ENCODE measurements around the gene PTPRN2.

The PTPRN2 gene

GRCh38 chr7:158054081-158054480 lies 533.5 kb downstream of the PTPRN2 start:
- TF ChIP-seq CTCF (IDR thresholded peaks at IDR 0.05), result no peak
- no peak overlapping the region for H3K27ac ChIP-seq
- H3K79me2 ChIP-seq, result no peaks in the 10 kb centered on the region
- no peak overlapping the region for H2AFZ ChIP-seq
- no peaks in the 10 kb centered on the region for H3K27me3 ChIP-seq (ENCODE audit: control insufficient read depth, insufficient read depth, low read length)
- H3K4me3 ChIP-seq (ENCODE audit: low read depth, low read length), result no peak overlapping the region
- H3K9me3 ChIP-seq (ENCODE audit: control insufficient read depth, low read length), result no peaks in the 10 kb centered on the region
- no peak overlapping the region for H3K9ac ChIP-seq
- no peaks in the 10 kb centered on the region for H3K4me1 ChIP-seq
- no peaks in the 10 kb centered on the region for H3K36me3 ChIP-seq (ENCODE audit: control insufficient read depth, insufficient read depth, low read length)
- H3K4me2 ChIP-seq (ENCODE audit: low read length), result no peak overlapping the region

- no peak for TF ChIP-seq CTCF (IDR thresholded peaks at IDR 0.05)
- no peaks in the 10 kb centered on the region for H3K36me3 ChIP-seq (ENCODE audit: control insufficient read depth, insufficient read depth, low read length)
- no peak overlapping the region for H3K4me2 ChIP-seq (ENCODE audit: low read length)
- no peak overlapping the region for H2AFZ ChIP-seq
- no peak overlapping the region for H3K27ac ChIP-seq
- no peak overlapping the region for H3K4me3 ChIP-seq (ENCODE audit: low read depth, low read length)
- no peak overlapping the region for H3K9ac ChIP-seq
- no peaks in the 10 kb centered on the region for H3K4me1 ChIP-seq
- H3K9me3 ChIP-seq (ENCODE audit: control insufficient read depth, low read length), result no peaks in the 10 kb centered on the region
- H3K79me2 ChIP-seq, result no peaks in the 10 kb centered on the region
- H3K27me3 ChIP-seq (ENCODE audit: control insufficient read depth, insufficient read depth, low read length), result no peaks in the 10 kb centered on the region
These were observed 534.3 kb downstream of the PTPRN2 start for GRCh38 chr7:158053183-158053915.

- Histone ChIP-seq H3K9me3 (ENCODE audit: control insufficient read depth, low read length) (no peaks in the 10 kb centered on the region), H3K9ac (no peak overlapping the region), H3K79me2 (no peaks in the 10 kb centered on the region), H3K27me3 (ENCODE audit: control insufficient read depth, insufficient read depth, low read length) (no peaks in the 10 kb centered on the region), H2AFZ (no peak overlapping the region), H3K27ac (no peak overlapping the region), H3K4me2 (ENCODE audit: low read length) (no peak overlapping the region), H3K4me1 (no peaks in the 10 kb centered on the region), H3K36me3 (ENCODE audit: control insufficient read depth, insufficient read depth, low read length) (no peaks in the 10 kb centered on the region), H3K4me3 (ENCODE audit: low read depth, low read length) (no peak overlapping the region)
- no peak for TF ChIP-seq CTCF (IDR thresholded peaks at IDR 0.05)
These were observed 535.1 kb downstream of the PTPRN2 start for GRCh38 chr7:158052381-158053060.

DNA sequence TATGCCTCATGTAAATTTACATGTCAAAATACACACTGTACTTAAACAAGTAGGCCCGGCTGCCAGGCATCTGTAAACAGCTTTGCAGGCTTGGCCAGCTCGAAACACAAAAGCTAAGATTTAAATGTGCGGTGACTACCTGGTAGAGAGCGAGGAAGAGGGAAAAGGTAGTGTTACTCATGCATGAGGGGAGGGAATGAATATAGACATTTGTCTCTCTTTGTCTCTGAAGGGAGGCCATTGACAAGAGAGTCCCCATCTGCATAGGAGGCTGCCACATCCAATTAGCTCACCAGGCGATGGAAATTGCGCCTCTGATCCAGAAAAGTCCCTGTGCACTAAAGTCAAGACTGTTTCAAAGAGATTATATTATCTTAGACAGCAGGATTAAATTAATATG lies 535.8 kb downstream of the PTPRN2 start:
- TF ChIP-seq CTCF (IDR thresholded peaks at IDR 0.05), result no peak
- H3K4me1 ChIP-seq, result no peaks in the 10 kb centered on the region
- H3K4me3 ChIP-seq (ENCODE audit: low read depth, low read length), result no peak overlapping the region
- no peaks in the 10 kb centered on the region for H3K36me3 ChIP-seq (ENCODE audit: control insufficient read depth, insufficient read depth, low read length)
- H3K27me3 ChIP-seq (ENCODE audit: control insufficient read depth, insufficient read depth, low read length), result no peaks in the 10 kb centered on the region
- no peak overlapping the region for H3K4me2 ChIP-seq (ENCODE audit: low read length)
- H3K27ac ChIP-seq, result no peak overlapping the region
- H3K9ac ChIP-seq, result no peak overlapping the region
- no peak overlapping the region for H2AFZ ChIP-seq
- no peaks in the 10 kb centered on the region for H3K79me2 ChIP-seq
- H3K9me3 ChIP-seq (ENCODE audit: control insufficient read depth, low read length), result no peaks in the 10 kb centered on the region

All from parathyroid adenoma (tissue), 2 donors.